Measurements from ENCODE around the gene PSAPL1. TPM values are rescaled to one million over a fixed set of nuclear protein-coding genes. Genes with fewer than 3 reads are reported as not detected.

PSAPL1 gene
- total and polyA plus RNA-seq, 2 of the 8 experiments (the other 6 are each of a cell fraction or from before 2014, with no cell fraction given): 0.03 TPM; not detected in 1

DNA sequence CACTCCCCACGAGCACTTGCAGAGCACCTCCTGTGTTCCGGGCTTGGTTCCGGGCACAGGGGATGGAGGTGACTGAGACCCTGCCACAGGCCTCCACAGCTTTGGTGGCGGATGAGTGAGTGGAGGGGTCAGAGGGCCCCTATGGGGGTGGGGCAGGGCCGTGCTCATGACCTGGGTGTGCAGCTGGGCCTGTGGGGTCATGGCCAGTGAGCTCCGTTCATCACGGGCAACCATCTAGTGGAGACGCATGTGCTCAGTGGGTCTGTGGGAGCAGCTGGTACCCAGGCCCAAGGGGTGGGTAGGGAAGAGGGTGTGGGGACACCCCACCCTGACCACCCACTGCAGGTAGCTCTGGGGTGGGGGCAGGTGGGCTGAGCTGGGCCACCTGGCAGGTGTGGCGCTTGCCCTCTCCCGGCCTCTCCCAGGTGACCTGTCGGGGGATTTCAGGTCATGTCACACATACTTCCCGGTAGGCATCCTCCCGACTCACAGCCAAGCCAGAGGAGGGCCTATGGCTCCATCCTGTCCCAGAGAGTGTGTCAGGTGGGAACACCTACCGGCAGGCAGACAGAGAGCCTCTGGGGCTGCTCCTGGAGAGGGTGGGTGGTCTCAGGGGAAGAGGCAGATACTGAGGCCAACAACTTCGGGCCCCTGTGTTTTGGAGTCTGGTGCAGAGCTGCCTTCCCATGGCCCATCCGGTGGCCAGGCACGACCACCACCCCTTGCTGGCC lies 3.6 kb downstream of the PSAPL1 start (continued):
- TF ChIP-seq, protein P1, sequence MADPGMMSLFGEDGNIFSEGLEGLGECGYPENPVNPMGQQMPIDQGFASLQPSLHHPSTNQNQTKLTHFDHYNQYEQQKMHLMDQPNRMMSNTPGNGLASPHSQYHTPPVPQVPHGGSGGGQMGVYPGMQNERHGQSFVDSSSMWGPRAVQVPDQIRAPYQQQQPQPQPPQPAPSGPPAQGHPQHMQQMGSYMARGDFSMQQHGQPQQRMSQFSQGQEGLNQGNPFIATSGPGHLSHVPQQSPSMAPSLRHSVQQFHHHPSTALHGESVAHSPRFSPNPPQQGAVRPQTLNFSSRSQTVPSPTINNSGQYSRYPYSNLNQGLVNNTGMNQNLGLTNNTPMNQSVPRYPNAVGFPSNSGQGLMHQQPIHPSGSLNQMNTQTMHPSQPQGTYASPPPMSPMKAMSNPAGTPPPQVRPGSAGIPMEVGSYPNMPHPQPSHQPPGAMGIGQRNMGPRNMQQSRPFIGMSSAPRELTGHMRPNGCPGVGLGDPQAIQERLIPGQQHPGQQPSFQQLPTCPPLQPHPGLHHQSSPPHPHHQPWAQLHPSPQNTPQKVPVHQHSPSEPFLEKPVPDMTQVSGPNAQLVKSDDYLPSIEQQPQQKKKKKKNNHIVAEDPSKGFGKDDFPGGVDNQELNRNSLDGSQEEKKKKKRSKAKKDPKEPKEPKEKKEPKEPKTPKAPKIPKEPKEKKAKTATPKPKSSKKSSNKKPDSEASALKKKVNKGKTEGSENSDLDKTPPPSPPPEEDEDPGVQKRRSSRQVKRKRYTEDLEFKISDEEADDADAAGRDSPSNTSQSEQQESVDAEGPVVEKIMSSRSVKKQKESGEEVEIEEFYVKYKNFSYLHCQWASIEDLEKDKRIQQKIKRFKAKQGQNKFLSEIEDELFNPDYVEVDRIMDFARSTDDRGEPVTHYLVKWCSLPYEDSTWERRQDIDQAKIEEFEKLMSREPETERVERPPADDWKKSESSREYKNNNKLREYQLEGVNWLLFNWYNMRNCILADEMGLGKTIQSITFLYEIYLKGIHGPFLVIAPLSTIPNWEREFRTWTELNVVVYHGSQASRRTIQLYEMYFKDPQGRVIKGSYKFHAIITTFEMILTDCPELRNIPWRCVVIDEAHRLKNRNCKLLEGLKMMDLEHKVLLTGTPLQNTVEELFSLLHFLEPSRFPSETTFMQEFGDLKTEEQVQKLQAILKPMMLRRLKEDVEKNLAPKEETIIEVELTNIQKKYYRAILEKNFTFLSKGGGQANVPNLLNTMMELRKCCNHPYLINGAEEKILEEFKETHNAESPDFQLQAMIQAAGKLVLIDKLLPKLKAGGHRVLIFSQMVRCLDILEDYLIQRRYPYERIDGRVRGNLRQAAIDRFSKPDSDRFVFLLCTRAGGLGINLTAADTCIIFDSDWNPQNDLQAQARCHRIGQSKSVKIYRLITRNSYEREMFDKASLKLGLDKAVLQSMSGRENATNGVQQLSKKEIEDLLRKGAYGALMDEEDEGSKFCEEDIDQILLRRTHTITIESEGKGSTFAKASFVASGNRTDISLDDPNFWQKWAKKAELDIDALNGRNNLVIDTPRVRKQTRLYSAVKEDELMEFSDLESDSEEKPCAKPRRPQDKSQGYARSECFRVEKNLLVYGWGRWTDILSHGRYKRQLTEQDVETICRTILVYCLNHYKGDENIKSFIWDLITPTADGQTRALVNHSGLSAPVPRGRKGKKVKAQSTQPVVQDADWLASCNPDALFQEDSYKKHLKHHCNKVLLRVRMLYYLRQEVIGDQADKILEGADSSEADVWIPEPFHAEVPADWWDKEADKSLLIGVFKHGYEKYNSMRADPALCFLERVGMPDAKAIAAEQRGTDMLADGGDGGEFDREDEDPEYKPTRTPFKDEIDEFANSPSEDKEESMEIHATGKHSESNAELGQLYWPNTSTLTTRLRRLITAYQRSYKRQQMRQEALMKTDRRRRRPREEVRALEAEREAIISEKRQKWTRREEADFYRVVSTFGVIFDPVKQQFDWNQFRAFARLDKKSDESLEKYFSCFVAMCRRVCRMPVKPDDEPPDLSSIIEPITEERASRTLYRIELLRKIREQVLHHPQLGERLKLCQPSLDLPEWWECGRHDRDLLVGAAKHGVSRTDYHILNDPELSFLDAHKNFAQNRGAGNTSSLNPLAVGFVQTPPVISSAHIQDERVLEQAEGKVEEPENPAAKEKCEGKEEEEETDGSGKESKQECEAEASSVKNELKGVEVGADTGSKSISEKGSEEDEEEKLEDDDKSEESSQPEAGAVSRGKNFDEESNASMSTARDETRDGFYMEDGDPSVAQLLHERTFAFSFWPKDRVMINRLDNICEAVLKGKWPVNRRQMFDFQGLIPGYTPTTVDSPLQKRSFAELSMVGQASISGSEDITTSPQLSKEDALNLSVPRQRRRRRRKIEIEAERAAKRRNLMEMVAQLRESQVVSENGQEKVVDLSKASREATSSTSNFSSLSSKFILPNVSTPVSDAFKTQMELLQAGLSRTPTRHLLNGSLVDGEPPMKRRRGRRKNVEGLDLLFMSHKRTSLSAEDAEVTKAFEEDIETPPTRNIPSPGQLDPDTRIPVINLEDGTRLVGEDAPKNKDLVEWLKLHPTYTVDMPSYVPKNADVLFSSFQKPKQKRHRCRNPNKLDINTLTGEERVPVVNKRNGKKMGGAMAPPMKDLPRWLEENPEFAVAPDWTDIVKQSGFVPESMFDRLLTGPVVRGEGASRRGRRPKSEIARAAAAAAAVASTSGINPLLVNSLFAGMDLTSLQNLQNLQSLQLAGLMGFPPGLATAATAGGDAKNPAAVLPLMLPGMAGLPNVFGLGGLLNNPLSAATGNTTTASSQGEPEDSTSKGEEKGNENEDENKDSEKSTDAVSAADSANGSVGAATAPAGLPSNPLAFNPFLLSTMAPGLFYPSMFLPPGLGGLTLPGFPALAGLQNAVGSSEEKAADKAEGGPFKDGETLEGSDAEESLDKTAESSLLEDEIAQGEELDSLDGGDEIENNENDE (IDR thresholded peaks at IDR 0.05; ENCODE audit: insufficient replicate concordance, low read length): no peak
- TF ChIP-seq, protein P2, sequence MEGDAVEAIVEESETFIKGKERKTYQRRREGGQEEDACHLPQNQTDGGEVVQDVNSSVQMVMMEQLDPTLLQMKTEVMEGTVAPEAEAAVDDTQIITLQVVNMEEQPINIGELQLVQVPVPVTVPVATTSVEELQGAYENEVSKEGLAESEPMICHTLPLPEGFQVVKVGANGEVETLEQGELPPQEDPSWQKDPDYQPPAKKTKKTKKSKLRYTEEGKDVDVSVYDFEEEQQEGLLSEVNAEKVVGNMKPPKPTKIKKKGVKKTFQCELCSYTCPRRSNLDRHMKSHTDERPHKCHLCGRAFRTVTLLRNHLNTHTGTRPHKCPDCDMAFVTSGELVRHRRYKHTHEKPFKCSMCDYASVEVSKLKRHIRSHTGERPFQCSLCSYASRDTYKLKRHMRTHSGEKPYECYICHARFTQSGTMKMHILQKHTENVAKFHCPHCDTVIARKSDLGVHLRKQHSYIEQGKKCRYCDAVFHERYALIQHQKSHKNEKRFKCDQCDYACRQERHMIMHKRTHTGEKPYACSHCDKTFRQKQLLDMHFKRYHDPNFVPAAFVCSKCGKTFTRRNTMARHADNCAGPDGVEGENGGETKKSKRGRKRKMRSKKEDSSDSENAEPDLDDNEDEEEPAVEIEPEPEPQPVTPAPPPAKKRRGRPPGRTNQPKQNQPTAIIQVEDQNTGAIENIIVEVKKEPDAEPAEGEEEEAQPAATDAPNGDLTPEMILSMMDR (IDR thresholded peaks at IDR 0.05; ENCODE audit: control extremely low read depth in 1 of 3, insufficient read depth in 1 of 3, low read depth in 1 of 3, low read length in 3 of 3): no peak
- TF ChIP-seq, protein P3, sequence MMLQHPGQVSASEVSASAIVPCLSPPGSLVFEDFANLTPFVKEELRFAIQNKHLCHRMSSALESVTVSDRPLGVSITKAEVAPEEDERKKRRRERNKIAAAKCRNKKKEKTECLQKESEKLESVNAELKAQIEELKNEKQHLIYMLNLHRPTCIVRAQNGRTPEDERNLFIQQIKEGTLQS (IDR thresholded peaks at IDR 0.05; ENCODE audit: insufficient read depth, low read depth, low read length): no peak
- TF ChIP-seq PHF8 (conservative IDR thresholded peaks at IDR 0.05; ENCODE audit: low read depth, low read length): no peak

Data from H1 (cell line).